Measurements from ENCODE around the gene RNF144B.

The RNF144B gene

DNA sequence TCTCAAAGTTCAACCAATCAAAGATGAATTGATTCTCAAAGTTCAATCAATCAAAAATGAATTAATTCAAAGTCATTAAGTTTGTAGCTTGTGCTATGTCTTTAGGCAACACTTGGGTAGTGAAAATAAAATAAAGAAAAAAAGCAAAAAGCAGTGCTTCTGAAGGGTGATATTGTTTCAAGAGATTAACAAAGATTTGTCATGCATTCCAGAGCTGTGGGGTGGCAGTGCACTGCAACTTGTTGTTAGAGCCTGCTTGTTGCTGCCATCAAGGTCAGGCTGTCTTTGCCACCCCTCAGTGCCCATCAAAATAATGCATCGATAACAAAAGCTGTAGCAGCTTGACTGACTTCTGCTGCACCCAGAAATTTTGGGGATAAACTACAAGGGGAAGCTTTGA, 128.6 kb downstream of the RNF144B start:
- no peak for DNase-seq

Data from stimulated activated CD4-positive, alpha-beta T cell treated with anti-CD3 and anti-CD28 coated beads, Interleukin-15, amount 100 ng/mL, for 24 hours (primary cell).